Hematopoietic multipotent progenitor cell treated with erythropoietin and hydrocortisone succinate and interleukin-3 and kit ligand, for 4 days (in vitro differentiated cells): ENCODE measurements around the gene STEAP1B.

Source experiments
- DNase-seq: peaks from one replicate; pipeline ENCODE4 v3.0.0-alpha.2; 2015

STEAP1B gene

DNA sequence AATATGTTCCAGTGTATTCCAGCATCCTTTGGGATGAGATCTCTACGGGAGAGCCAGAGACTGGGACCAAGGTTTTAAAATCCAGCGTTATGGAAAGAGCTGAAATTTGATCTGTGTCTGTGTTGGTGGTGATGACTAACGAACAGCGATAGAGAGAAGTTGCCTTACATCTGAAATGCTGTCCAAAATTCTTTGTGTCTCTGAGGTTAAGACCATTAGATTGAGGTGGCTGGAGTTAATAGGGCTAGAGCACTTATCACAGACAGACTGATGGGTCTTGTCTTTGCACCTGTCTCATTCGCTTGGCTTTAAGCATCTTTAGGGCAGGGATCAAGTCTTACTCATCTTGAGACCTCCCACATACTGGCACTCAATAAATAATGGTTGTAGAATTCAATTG lies 102.0 kb downstream of the STEAP1B start:
- DNase-seq: no peak

DNA sequence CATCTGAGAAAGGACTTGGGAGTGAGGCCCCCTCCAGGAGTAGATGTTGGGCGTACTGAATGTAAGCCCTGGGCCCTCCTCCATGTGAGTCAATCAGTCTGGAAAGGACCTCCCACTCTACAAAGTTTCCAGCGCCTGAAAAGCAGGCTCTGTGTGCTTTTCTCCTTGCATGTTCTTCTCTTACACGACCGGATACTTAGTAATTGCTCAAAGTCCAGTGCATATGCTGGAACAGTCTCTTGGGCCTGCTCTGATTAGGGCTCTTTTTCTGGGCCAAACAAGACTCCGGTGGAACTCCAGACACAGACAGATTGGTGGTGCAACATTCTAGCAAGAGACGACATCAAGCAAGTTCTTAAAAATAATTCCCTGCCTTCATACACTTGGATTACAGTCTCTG lies 104.8 kb downstream of the STEAP1B start:
- no peak for DNase-seq

DNA sequence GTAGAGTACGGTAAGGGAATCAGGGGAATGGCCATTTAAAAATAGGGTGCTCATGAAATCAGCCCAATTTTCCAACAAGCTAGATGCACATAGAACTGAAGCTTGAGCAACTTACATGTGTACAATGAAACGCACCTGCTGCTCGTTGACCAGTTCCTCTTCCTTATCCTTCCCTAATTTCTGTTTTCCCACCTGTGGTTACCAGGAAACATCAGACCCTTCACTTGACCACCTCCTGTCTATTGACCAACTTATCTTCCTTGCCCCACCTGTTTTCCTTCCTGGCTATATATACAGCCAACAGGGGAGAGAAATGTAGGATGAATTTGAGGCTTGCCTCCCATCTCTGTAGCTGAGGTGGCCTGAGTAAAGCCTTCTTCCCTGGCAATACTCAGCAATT lies 105.2 kb downstream of the STEAP1B start:
- no peak for DNase-seq

DNA sequence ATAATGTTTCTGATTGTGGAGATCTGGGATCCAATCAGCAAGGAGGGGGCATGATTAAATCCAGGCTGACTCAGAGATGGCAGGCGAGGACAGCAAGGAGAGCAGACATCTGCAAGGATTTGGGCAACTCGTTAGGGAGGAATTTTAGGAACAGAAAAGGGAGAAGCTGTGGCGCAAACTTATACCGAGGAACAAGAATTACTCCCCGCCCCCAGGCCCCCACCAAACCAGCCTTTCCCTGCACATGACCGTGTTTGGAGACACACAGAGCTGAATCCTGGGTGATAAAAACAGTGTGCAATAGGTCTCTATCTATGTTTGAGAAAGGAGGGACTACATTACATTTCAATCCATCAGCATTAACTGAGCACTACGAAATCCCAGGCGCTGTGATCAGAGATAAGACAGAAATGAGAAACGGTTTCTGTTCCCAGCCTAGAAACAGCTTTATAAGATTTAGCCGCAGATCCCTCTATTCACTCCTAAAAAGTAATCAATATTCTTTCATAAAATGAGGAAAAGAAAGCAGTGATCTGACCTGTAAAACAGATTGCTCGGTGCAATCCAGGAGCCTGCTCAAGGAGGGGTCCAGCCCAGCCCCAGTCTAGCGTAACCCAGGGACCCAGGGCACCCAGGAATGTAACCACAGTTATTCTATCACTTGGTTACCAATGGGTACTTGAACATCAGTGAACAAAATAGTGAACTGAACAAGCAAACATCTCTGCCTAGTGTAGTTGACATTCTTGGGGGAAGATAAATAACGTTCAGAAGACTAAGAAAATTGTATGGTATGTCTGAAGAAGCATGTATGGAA lies 105.9 kb downstream of the STEAP1B start:
- no peak for DNase-seq

DNA sequence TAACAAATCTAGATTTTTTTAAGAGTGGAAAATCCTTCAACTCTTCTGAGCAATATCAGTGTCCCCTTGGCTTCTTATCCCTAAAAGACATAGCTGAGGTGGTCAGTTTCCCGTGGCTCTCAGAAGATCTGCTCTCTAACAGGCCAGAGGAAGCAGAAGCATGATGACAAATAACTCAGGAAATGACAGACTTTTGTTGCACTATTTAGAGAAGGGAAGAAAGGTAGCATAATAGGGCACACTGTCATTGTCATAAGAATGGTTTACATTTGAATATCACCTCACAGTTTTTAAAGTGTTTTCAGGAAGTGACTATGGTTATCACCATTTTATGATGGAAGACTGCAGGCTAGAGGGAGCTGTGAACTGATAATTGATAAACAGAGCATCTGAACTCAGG lies 109.5 kb downstream of the STEAP1B start:
- no peak for DNase-seq

DNA sequence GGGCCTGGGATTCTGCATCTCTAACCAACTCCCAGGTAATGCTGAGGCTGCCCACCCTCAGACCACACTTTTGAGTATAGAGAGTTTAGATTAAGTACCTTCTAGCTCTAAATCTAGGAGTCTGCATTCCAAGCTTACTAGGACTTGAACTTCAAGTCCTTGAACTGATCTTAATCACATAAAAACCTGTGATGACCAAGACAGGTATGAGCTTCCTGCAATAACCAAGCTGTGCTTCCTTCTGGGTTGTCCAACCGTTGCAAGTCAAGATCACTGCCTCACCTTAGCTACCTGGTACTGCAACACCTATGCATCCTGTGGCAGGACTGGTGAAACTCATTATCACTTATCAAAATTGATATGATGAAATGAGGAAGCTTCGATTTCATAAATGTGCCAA lies 110.1 kb downstream of the STEAP1B start:
- no peak for DNase-seq

DNA sequence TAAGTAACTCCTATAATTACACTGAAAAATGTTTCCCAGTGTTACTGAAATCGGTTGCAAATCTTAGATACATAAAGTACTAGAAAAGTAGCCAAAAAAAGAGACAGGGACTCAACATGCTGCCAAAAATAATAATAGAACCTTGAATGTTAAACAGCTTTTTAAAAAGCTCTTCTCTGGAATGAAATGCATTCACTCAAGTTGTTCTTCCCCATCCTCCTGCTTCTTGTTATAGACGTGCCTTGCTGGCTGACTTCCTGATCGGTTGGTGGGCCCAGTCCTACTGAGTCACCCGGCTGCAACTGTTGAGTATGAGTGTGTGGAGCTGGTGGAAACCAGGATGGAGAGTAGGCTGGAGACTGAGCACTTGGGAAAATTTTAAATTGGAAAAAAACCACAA lies 112.4 kb downstream of the STEAP1B start:
- DNase-seq: no peak

DNA sequence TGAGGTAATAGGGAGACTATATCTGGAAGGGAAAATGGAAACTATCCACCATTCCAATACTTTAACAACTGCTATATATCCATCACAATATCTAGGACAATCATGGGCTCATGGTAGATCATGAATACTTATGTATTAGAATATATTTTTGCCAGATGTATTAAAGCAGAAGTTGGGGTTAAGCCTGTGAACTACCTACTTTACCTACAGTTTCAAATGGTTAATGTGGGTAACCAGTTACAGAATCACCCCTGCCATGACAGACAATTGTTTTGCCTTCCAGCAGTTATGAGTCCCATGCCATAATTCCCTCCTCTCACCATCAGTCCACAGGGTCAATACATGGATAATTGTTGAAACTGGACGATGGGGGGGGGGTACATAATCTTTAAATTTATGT lies 113.1 kb downstream of the STEAP1B start:
- no peak for DNase-seq

DNA sequence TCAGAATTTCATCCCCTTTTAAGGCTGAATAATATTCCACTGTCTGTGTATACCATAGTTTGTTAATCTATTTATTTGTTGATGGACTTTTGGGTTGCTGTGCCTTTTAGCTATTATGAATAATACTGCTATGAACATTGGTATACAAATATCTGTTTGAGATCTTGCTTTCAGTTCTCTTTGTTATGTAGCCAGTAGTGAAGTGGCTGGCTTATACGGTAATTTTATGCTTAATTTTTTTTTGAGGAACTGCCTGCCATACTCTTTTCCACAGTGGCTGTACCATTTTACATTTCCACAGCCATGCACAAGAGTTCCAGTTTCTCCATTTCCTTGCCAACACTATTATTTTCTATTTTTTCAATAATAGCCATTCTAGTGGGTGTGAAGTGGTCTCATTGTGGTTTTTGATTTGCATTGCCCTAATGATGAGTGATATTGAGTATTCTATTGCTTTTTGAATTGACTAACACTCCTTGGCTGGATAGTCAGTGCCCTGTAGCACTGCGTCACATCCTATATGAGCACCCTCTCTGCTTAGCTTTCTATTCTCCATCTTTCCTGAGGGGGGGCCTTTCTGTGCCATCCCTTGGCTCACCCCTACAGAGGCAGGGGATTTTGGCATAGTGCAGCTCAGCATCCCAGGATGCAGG lies 113.7 kb downstream of the STEAP1B start:
- no peak for DNase-seq

DNA sequence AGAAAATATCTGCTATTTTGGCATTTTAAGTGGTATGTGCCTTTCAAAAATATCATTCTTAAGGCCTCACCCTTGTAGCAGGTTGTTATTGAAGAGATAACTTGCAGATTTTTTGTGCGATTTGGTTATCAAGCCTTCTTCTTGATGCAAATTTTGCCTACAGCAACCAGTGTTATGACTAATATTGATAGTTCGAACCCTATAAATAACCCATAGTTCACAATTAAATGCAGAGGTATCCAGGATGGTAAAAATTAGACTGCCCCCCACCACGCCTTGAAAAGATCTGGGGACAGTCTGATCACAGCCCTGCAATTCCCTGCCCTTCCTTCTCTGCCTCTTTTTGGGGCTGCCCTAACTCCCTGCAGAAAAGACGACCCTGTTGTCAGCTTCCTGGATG lies 114.7 kb downstream of the STEAP1B start:
- DNase-seq: no peak

DNA sequence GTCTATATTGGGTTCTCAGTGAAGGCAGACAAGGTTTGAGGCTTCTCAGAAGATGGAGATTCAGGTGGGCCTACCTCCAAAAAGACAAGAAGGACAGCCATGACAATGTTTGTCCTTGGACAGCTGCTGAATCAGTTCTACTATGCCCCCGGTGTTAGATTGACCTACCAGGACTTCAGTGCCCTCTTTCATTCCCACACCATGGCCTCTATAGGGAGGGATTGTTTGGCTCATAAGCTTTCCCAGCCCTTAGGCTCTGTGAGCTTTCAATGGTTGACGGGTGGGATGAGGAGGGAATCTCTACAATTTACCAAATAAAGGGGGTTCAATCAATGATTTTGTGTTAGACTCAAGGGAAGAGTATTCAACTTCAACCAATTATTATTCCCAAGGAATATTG lies 119.7 kb downstream of the STEAP1B start:
- DNase-seq: no peak

DNA sequence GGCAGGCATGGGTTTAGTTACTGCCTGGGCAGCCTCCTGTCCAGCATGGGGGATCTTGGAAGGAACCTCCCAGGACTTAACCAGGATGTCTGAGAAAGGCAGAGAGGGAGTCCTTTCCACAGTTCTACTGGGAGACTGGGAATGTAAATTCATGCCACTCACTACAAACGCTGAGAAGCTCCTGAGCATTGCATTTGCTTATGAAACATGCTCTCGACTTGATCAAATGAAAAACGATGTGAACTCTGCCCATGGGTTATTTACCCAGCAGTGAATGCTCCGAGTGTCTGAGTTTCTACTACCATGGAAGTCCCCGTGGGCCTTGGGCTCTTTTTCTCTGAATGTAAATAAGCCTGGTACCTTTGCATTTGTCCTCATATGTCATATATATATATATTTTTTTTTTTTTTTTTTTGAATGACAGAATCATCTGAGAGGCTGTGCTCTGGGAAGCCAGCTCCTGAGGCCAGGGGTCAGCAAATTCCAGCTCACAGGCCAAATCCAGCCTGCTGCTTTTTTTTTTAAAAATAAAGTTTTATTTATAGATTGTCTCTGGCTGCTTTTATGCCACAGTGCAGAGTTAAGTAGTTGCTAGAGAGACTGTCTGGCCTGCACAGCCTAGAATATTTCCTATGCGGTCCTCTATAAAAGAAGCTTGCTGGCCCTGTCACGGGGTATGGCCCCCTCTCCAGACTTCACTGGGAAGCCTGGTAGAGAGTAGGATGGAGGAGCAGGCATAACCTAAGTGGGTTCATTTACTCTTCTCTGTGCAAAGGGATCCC lies 121.6 kb downstream of the STEAP1B start:
- no peak for DNase-seq

DNA sequence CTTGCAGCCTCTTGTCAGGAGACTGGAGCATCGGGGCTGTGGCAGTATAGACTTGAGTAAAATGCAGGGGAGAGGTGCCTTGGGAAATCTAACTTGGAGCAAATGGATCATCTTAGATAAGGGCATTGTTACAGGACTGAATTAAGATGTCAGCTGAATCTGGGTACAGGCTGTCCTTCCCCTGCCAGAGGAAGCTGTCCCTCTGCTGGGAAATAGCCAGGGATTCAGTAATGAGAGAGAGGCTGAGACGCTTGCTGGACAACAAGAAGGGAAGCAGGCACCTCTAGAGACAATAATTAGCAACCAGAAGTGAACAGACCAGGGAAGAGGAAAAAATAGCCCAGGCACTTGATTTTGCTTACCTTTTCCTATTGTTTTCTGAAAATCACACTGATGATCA lies 122.3 kb downstream of the STEAP1B start:
- DNase-seq: no peak

DNA sequence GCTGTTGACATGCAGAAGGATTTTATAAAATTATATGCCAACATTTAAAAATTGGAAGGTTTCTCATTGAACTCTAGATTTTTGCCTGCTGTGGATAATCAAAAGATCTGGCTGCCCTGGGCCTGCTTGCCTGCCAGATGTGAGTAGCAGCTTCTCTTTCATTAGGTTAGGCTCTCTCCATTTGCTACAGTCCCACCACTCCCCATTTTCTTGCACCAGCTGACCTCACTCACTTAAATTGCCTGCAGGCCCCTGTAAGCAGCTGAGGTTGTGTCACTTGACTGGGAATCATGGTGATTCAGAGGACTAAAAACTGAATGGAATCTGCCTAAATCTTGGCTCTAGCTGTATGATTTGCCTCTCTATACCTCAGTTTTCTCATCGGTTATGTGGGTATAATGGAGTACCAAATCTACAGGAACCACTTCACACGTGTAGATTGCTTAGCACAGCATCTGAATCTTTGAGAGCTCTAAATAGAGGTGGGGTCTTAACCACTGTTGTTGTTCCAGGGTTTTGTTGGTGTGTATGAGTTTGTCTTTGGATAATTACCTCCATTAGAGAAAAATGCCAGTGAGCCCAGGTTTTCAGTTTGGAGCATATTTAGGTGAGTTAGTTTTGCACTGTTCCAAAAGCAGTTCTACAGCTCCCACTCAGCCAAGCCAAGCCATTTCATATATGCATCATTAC lies 124.5 kb downstream of the STEAP1B start:
- no peak for DNase-seq

DNA sequence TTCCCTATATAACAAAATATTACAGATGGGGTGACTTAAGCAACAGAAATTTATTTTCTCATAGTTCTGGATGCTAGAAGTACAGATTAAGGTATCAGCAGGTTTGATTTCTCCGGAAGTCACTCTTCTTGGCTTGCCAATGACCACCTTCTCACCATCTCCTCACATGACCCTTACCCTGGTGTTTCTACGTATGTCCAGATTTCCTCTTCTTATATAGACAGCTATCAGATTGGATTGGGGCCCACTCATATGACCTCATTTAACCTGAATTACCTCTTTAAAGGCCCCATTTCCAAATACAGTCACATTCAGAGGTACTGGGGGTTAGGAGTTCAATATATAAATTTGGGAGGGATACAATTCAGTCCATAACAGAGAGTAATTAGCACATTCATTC lies 126.1 kb downstream of the STEAP1B start:
- DNase-seq: no peak

DNA sequence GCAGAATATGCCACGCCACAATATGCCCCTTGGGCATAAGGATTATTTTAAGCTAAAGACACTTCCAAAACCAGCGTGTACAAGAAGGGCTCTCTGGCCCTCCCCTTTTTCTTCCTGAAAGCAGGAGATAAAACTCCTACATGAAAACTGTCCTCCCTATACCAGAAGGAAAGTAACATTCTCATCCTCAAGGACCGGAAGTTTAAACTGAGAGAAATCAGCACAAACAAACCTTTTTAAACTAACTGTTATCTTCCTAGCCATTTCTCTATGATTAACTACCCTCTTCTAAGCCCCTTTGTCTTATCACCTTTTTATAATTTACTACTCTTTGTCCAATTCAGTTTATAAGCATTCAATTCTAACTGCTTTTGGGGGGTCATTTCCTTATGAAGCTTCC lies 126.6 kb downstream of the STEAP1B start:
- DNase-seq: no peak

DNA sequence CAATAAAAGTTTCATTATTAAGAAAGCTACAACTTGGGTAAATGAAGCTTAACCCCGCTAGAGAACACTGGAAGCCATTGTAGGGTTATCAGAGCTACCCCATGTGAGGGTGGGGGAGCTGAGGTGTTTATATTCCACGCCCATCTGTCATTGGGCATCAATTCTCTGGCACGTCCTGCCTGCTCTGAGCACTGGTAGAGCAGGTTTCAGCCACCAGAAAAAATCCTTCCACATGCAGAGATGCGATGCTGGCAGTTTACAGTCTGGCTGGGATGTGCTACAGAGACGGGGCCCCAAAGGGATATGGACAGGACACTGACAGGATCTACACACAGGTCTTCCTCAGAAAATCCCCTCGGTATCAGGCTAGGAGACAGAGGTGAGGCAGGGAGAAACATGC lies 127.1 kb downstream of the STEAP1B start:
- DNase-seq: no peak

DNA sequence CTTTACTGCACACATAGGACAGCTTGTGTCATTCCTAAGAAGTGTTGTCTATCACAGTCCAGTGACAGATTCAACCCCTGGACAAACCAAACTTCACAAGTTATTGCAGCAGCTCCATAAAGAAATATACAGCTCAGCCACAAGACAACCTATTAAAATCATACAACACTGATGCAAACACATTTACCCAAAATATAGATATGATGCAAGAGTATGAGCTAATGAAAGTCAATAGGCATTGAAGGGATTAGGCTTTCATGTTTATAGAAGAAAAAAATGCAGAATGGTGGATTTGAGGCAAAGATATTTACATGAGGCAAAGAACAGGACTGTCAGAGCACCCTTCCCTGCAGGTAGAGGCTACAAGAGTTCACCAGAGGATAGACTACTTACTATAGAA lies 128.1 kb downstream of the STEAP1B start:
- no peak for DNase-seq
